Activated T-helper 1 cell treated with anti-CD3 and anti-CD28 coated beads, Interleukin-12 subunit alpha, Interleukin-12 subunit beta, Interleukin-2, Interleukin-4 antibody, amounts not matched to agents 30 ng/mL and 10 ng/mL and 1 ng/mL, durations not matched to agents 14 hours and 24 hours and 36 hours (primary cell): ENCODE measurements around the gene THADA. TPM values are rescaled to one million over a fixed set of nuclear protein-coding genes. Genes with fewer than 3 reads are reported as not detected.

ENCODE experiments used
- DNase-seq: peaks from one replicate; pipeline ENCODE4 v3.0.0; 2021; ENCODE audit warnings: low spot score
- H3K27ac Mint-ChIP-seq: one replicate; pipeline ENCODE4 v1.8.0; 2021; ENCODE audit warnings: mild to moderate bottlenecking, mixed read lengths
- H3K27me3 Mint-ChIP-seq: one replicate; pipeline ENCODE4 v1.8.0; 2022; ENCODE audit warnings: mild to moderate bottlenecking, moderate library complexity, mixed read lengths; ENCODE audit not compliant: insufficient read depth
- H3K36me3 Mint-ChIP-seq: one replicate; pipeline ENCODE4 v1.8.0; 2021; ENCODE audit warnings: low read depth, mixed read lengths
- H3K4me1 Mint-ChIP-seq: one replicate; pipeline ENCODE4 v1.8.0; 2021; ENCODE audit warnings: low read depth, mixed read lengths
- H3K4me3 Mint-ChIP-seq: one replicate; pipeline ENCODE4 v1.8.0; 2021; ENCODE audit warnings: mild to moderate bottlenecking, moderate library complexity, mixed read lengths
- H3K9me3 Mint-ChIP-seq: one replicate; pipeline ENCODE4 v1.8.0; 2021; ENCODE audit warnings: mixed read lengths
- intact Hi-C: fragments of 100-400 bp; cut with micrococcal nuclease; formaldehyde crosslinking; loops from one replicate; pipeline ENCODE4 v1.15.1; 2024
- total RNA-seq: library from RNA; stranded (reverse); gene quantifications from 2 replicates; pipeline ENCODE4 v1.2.3, GENCODE V29; 2022

The THADA gene
- total RNA-seq, 1 donor from 2014 or later: 51.7 TPM

GRCh38 chr2:43212931-43213330 lies 382.9 kb downstream of the THADA start:
- DNase-seq: no peak
- Mint-ChIP-seq H3K27ac (no peak overlapping the region), H3K27me3 (peaks cover 3% of the 10 kb centered on the region), H3K4me3 (no peak overlapping the region), H3K4me1 (peaks cover 26% of the 10 kb centered on the region), H3K9me3 (no peaks in the 10 kb centered on the region), H3K36me3 (no peaks in the 10 kb centered on the region)
- intact Hi-C loops: no loop called here

DNA sequence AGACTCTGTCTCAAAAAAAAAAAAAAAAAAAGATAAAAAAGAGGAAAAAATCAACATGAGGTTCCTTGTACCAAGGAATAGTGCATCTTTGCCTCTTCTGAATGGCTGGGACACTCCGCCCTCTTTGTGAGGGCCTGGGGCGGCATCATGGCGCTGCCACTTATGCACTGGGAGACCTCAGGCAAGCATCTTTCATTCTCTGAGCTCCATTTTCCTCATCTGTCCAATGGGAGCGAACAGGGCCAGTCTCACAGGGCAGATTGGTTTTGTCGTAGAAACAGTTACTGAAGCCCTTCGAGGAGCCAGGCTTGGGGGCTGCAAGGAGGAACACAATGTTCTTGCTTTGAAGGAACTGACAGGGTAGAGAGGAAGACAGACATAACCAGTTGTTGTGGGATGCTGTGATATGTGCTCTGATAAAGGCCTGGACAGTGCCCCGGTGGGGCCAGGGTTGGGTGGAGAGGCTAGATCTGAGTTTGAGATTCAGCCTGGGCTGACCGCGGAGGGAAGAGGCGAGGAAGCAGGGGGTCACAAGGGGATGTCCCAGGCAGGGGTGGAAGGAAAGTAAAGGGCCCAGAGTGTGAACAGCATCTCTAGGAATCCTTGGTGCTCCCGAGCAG lies 383.5 kb downstream of the THADA start:
- Mint-ChIP-seq H3K27ac (no peak overlapping the region), H3K27me3 (peaks cover 3% of the 10 kb centered on the region), H3K9me3 (no peaks in the 10 kb centered on the region), H3K4me1 (peaks cover 32% of the 10 kb centered on the region), H3K4me3 (no peak overlapping the region), H3K36me3 (no peaks in the 10 kb centered on the region)
- no peak for DNase-seq
- intact Hi-C loops: no loop called here

DNA sequence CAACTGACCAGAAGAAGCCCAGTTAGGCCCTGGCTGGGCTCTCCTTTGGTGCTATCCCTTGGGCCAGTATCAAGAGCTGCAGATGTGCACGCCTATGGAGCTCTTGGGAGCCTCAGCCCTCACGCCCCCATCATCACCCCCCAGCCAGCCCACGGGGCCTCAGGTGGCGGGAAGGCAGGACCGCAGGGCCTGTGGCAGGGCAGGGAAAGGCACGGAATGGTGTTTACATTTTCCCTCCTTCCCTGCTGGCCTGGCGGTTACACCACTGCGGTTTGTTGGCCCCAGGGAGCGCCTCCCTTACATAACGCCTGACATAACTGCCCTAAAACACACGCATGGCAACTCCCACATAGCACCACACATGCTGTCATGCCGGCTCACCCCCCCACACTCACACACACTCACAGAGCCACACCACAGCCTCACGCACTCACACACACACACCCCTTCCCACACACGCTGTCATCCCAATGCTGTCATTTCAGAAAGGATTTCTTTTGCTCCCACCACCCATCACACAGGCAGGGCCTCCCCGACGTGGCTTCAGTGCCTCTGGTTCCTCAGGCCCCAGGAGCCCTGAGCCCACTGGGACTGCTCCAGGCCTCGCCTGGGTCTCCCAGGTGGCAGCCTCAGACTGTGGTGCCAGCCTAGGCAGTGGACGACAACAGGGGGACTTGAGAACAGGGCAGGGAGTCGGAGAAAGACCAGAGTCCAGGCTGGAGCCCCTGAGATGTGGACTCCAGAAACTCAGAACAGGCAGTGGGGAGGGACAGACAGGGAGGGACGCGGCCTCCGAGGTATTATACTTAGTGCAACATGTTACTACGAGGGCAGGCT lies 385.2 kb downstream of the THADA start:
- no peak for DNase-seq
- H3K36me3 Mint-ChIP-seq: no peaks in the 10 kb centered on the region
- intact Hi-C loops: no loop called here
- H3K27ac Mint-ChIP-seq: peak overlapping the region; percentile 61
- peaks cover 32% of the 10 kb centered on the region for H3K4me1 Mint-ChIP-seq
- no peak overlapping the region for H3K4me3 Mint-ChIP-seq
- no peaks in the 10 kb centered on the region for H3K9me3 Mint-ChIP-seq
- peaks cover 6% of the 10 kb centered on the region for H3K27me3 Mint-ChIP-seq

GRCh38 chr2:43210125-43210466 lies 385.7 kb downstream of the THADA start:
- Mint-ChIP-seq H3K9me3 (no peaks in the 10 kb centered on the region), H3K27me3 (peaks cover 6% of the 10 kb centered on the region), H3K27ac (peak overlapping the region; percentile 27), H3K4me1 (peaks cover 32% of the 10 kb centered on the region), H3K36me3 (no peaks in the 10 kb centered on the region), H3K4me3 (no peak overlapping the region)
- intact Hi-C loops: no loop called here
- DNase-seq: no peak

- DNase-seq: no peak
- Mint-ChIP-seq H3K27ac (no peak overlapping the region), H3K9me3 (no peaks in the 10 kb centered on the region), H3K27me3 (peaks cover 6% of the 10 kb centered on the region), H3K4me3 (no peak overlapping the region), H3K4me1 (peaks cover 32% of the 10 kb centered on the region), H3K36me3 (no peaks in the 10 kb centered on the region)
- intact Hi-C loops: no loop called here
Measured at GRCh38 chr2:43209204-43209717, 386.6 kb downstream of the THADA start.

GRCh38 chr2:43207553-43208300 lies 388.1 kb downstream of the THADA start:
- H3K4me3 Mint-ChIP-seq: no peak overlapping the region
- no peaks in the 10 kb centered on the region for H3K9me3 Mint-ChIP-seq
- H3K36me3 Mint-ChIP-seq: peaks cover 1% of the 10 kb centered on the region
- intact Hi-C loops: no loop called here
- no peak for DNase-seq
- H3K27me3 Mint-ChIP-seq: peaks cover 5% of the 10 kb centered on the region
- peaks cover 29% of the 10 kb centered on the region for H3K4me1 Mint-ChIP-seq
- H3K27ac Mint-ChIP-seq: no peak overlapping the region

DNA sequence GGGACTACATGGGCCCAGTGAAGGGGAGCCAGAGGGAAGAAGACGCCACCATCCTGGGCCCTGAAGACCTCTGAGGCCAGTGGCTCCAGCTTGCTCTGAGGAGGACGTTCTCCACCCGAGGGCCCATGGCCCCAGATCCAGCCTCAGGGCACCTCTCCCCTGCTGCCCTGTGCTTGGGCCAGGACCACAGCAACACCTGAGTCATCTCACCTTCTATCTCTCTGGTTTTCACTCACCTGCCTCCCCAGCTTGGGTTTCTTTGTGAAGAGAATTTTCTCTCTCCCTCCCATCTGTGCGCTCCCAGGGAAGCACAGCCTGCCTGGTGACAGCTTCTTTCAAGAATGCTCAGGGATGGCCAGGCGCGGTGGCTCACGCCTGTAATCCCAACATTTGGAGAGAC lies 389.2 kb downstream of the THADA start:
- Mint-ChIP-seq H3K4me3 (no peak overlapping the region), H3K27me3 (peaks cover 5% of the 10 kb centered on the region), H3K9me3 (no peaks in the 10 kb centered on the region), H3K36me3 (peaks cover 1% of the 10 kb centered on the region), H3K4me1 (peaks cover 29% of the 10 kb centered on the region), H3K27ac (no peak overlapping the region)
- no peak for DNase-seq
- intact Hi-C loops: no loop called here

GRCh38 chr2:43203373-43203772 lies 392.5 kb downstream of the THADA start:
- Mint-ChIP-seq H3K9me3 (no peaks in the 10 kb centered on the region), H3K36me3 (peaks cover 1% of the 10 kb centered on the region), H3K4me1 (peaks cover 25% of the 10 kb centered on the region), H3K4me3 (no peak overlapping the region), H3K27me3 (peaks cover 3% of the 10 kb centered on the region), H3K27ac (no peak overlapping the region)
- intact Hi-C loops: no loop called here
- DNase-seq: no peak

- DNase-seq: no peak
- no peak overlapping the region for H3K27ac Mint-ChIP-seq
- H3K27me3 Mint-ChIP-seq: peaks cover 3% of the 10 kb centered on the region
Measured at GRCh38 chr2:43202289-43202688, 393.5 kb downstream of the THADA start.

DNA sequence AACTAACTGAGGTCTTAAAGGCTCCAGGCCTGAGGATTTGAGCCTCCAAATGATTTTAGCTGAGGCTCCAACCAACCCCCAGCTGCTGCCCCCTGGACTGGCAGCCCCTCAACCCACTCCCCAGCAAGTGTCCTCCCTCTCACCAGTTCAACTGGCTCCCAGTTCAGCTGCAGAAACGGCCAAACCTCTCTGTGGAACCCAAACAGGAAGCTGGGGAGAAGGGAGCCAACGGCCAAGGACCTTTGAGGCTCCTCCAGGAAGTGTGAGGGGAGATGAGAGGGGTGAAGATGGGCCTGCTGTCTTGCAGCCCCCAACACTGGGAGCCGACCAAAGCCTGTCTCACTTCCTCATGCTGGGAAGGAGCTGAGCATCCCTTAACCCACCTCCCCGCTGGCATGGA lies 394.3 kb downstream of the THADA start:
- Mint-ChIP-seq H3K27ac (no peak overlapping the region), H3K27me3 (no peaks in the 10 kb centered on the region)

More at GRCh38 chr2:43202289-43202688, 393.5 kb downstream of the THADA start:
- Mint-ChIP-seq H3K4me1 (peaks cover 22% of the 10 kb centered on the region), H3K36me3 (peaks cover 1% of the 10 kb centered on the region), H3K4me3 (no peak overlapping the region), H3K9me3 (no peaks in the 10 kb centered on the region)
- intact Hi-C loops: no loop called here

GRCh38 chr2:43201016-43201415 lies 394.8 kb downstream of the THADA start:
- DNase-seq: no peak
- H3K9me3 Mint-ChIP-seq: no peaks in the 10 kb centered on the region
- no peak overlapping the region for H3K4me3 Mint-ChIP-seq
- H3K27me3 Mint-ChIP-seq: no peaks in the 10 kb centered on the region
- peaks cover 3% of the 10 kb centered on the region for H3K36me3 Mint-ChIP-seq
- no peak overlapping the region for H3K27ac Mint-ChIP-seq
- peaks cover 33% of the 10 kb centered on the region for H3K4me1 Mint-ChIP-seq
- intact Hi-C loops: no loop called here

More for the DNA sequence above, 394.3 kb downstream of the THADA start:
- DNase-seq: no peak
- H3K4me3 Mint-ChIP-seq: no peak overlapping the region
- peaks cover 30% of the 10 kb centered on the region for H3K4me1 Mint-ChIP-seq
- peaks cover 2% of the 10 kb centered on the region for H3K36me3 Mint-ChIP-seq
- no peaks in the 10 kb centered on the region for H3K9me3 Mint-ChIP-seq
- intact Hi-C loops: no loop called here

DNA sequence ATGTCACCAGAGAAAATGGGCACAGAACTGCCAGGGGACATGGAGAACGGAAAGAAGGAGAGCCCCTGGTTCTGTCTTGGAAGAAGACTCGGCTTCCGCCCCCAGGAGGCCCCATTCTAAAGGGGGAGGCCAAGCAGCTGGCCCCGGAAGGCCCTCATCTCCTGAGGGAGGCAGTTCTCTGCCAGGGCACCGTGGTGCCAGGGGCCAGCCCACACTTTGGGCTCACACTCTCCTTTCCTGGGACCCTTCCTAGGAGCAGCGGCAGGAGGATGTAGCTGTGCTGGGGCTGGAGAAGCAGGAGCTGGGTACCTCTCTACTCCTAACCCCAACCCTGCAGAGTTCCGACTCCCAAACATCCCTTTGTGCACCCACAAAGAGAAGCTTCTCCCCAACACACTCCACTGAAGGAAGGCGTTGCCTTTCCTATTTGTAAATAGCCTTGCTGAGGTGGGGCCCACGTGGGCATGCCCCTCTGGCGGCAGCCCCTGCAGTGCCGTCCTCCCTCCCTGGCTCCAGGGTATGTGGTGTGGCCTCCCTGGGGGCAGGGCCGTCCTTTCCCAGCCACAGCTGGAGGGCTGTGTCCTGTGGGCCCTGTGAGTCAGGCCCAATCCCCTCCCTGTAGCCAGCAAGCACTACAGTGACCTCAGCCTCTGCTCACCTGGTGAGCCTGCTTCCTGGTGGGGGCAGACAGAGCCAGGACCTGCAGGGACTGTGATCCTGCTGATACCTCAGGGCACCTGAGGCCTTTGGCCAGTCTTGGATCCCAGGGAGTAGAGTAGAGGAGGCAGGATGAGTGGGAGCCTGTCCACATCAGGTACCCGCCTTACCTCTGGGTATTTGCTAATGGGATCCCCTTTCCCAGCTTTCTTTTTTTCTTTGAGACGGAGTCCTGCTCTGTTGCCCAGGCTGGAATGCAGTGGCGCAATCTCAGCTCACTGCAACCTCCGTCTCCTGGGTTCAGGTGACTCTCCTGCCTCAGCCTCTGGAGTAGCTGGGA lies 396.0 kb downstream of the THADA start:
- Mint-ChIP-seq H3K27ac (no peak overlapping the region), H3K4me1 (peaks cover 42% of the 10 kb centered on the region), H3K4me3 (no peak overlapping the region), H3K27me3 (no peaks in the 10 kb centered on the region), H3K36me3 (peaks cover 3% of the 10 kb centered on the region), H3K9me3 (no peaks in the 10 kb centered on the region)
- DNase-seq: no peak
- intact Hi-C loops: no loop called here
